SK-N-SH treated with all-trans-retinoic acid at 6 μM for 48 hours (cell line): ENCODE measurements around the gene GPR148.

Experiments used
- ATAC-seq: fragments of 200-7000 bp; cut with Tn5 transposase; 3 replicates; pipeline ENCODE4 v1.9.1; 2020; ENCODE audit warnings: mild to moderate bottlenecking, moderate library complexity
- ARNTL ChIP-seq: fragments of 450-650 bp; formaldehyde crosslinking; IDR thresholded peaks from 2 replicates; pipeline ENCODE4 v1.5.0; 2020; ENCODE audit warnings: low read depth, mild to moderate bottlenecking, moderate library complexity, borderline replicate concordance
- BACH2 ChIP-seq: fragments of 250-450 bp; sonication (Bioruptor Pico); IDR thresholded peaks from 2 replicates; pipeline ENCODE4 v1.9.0; 2021; ENCODE audit warnings: mild to moderate bottlenecking, borderline replicate concordance
- CSDC2 ChIP-seq: fragments of 250-450 bp; sonication (Bioruptor Pico); IDR thresholded peaks from 2 replicates; pipeline ENCODE4 v1.5.0; 2020; ENCODE audit warnings: mild to moderate bottlenecking, moderate library complexity
- ESRRG ChIP-seq: fragments of 250-450 bp; sonication (Bioruptor Pico); IDR thresholded peaks from 2 replicates; pipeline ENCODE4 v1.6.1; 2021; ENCODE audit warnings: mild to moderate bottlenecking
- GLIS3 ChIP-seq: fragments of 250-450 bp; sonication (Bioruptor Pico); IDR thresholded peaks from 2 replicates; pipeline ENCODE4 v1.5.0; 2020; ENCODE audit warnings: mild to moderate bottlenecking, moderate library complexity
- ISL1 ChIP-seq: fragments of 250-450 bp; sonication (Bioruptor Pico); IDR thresholded peaks from 2 replicates; pipeline ENCODE4 v2.1.2; 2022; ENCODE audit warnings: mild to moderate bottlenecking, moderate library complexity
- OSR1 ChIP-seq: fragments of 250-450 bp; sonication (Bioruptor Pico); IDR thresholded peaks from 2 replicates; pipeline ENCODE4 v1.8.0; 2022; ENCODE audit warnings: moderate library complexity, mild to moderate bottlenecking, inconsistent platforms
- RARB ChIP-seq: fragments of 250-450 bp; sonication (Bioruptor Pico); IDR thresholded peaks from 2 replicates; pipeline ENCODE4 v1.8.0; 2021; ENCODE audit warnings: mild to moderate bottlenecking, moderate library complexity
- SNAI2 ChIP-seq: fragments of 250-450 bp; sonication (Bioruptor Pico); IDR thresholded peaks from 2 replicates; pipeline ENCODE4 v1.5.0; 2020; ENCODE audit warnings: mild to moderate bottlenecking, moderate library complexity
- TCF4 ChIP-seq: fragments of 250-450 bp; sonication (Bioruptor Pico); IDR thresholded peaks from 2 replicates; pipeline ENCODE4 v1.8.0; 2021; ENCODE audit warnings: mild to moderate bottlenecking, moderate library complexity, borderline replicate concordance
- TOX ChIP-seq: fragments of 250-450 bp; sonication (Bioruptor Pico); IDR thresholded peaks from 2 replicates; pipeline ENCODE4 v1.8.0; 2021; ENCODE audit warnings: mild to moderate bottlenecking, moderate library complexity, borderline replicate concordance
- ZC3H10 ChIP-seq: fragments of 250-450 bp; sonication (Bioruptor Pico); IDR thresholded peaks from 2 replicates; pipeline ENCODE4 v1.5.1; 2021; ENCODE audit warnings: mild to moderate bottlenecking, moderate library complexity
- ZFP30 ChIP-seq: fragments of 450-650 bp; formaldehyde crosslinking; IDR thresholded peaks from 2 replicates; pipeline ENCODE4 v1.5.0; 2022; ENCODE audit warnings: mild to moderate bottlenecking, moderate library complexity
- ZNF565 ChIP-seq: fragments of 450-650 bp; formaldehyde crosslinking; conservative IDR thresholded peaks from 2 replicates; pipeline ENCODE4 v1.5.0; 2020; ENCODE audit warnings: low read depth, mild to moderate bottlenecking, moderate library complexity
- ZNF70 ChIP-seq: fragments of 450-650 bp; formaldehyde crosslinking; IDR thresholded peaks from 2 replicates; pipeline ENCODE4 v1.5.0; 2020; ENCODE audit warnings: mild to moderate bottlenecking, moderate library complexity
- ZNF8 ChIP-seq: fragments of 450-650 bp; formaldehyde crosslinking; IDR thresholded peaks from 2 replicates; pipeline ENCODE4 v1.5.0; 2020; ENCODE audit warnings: mild to moderate bottlenecking, moderate library complexity
- TF ChIP-seq, protein P1 (sequence below): fragments of 250-450 bp; sonication (Bioruptor Pico); IDR thresholded peaks from 2 replicates; pipeline ENCODE4 v1.5.1; 2020; ENCODE audit warnings: low read depth, mild to moderate bottlenecking, moderate library complexity
- TF ChIP-seq, protein P2 (sequence below): fragments of 250-450 bp; sonication (Bioruptor Pico); IDR thresholded peaks from 2 replicates; pipeline ENCODE4 v1.8.0; 2020; ENCODE audit warnings: mild to moderate bottlenecking, moderate library complexity, borderline replicate concordance
- TF ChIP-seq, protein P3 (sequence below): fragments of 250-450 bp; sonication (Bioruptor Pico); IDR thresholded peaks from 2 replicates; pipeline ENCODE4 v1.8.0; 2021; ENCODE audit warnings: low read depth, mild to moderate bottlenecking, moderate library complexity, borderline replicate concordance

GPR148 gene

GRCh38 chr2:130720036-130720435, 8.8 kb upstream of the GPR148 start (continued):
- TF ChIP-seq, protein P1, sequence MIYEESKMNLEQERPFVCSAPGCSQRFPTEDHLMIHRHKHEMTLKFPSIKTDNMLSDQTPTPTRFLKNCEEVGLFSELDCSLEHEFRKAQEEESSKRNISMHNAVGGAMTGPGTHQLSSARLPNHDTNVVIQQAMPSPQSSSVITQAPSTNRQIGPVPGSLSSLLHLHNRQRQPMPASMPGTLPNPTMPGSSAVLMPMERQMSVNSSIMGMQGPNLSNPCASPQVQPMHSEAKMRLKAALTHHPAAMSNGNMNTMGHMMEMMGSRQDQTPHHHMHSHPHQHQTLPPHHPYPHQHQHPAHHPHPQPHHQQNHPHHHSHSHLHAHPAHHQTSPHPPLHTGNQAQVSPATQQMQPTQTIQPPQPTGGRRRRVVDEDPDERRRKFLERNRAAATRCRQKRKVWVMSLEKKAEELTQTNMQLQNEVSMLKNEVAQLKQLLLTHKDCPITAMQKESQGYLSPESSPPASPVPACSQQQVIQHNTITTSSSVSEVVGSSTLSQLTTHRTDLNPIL (CRISPR knock-in tag), result no peak
- no peak for TF ChIP-seq ZFP30
- TF ChIP-seq GLIS3, result no peak
- TF ChIP-seq CSDC2 (CRISPR knock-in tag), result no peak
- no peak for TF ChIP-seq TCF4 (CRISPR knock-in tag)
- no peak for TF ChIP-seq TOX (CRISPR knock-in tag)
- TF ChIP-seq, all 23 proteins: peak for 0

DNA sequence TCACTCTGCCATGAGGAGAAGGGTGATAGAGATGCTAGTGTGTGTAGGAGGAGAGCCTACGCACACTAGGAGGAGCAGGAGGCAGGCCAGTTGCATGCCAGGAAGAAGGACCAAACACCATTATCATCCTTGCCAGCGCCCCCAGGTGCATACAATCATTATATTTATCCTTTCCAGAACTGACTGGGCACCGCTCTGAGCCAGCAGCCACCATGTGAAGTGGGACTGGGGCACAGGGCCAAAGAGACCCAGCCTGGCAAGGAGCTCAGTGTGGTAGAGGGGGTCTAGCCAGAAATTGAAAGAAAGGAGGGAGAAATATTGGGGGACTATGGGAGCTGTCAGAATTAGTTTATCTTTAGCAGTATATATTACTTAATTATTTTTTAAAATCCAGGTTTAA, 8.3 kb upstream of the GPR148 start:
- no peak for ATAC-seq
- no peak for TF ChIP-seq TOX (CRISPR knock-in tag)
- TF ChIP-seq ARNTL, result no peak
- TF ChIP-seq CSDC2 (CRISPR knock-in tag), result no peak
- TF ChIP-seq TCF4 (CRISPR knock-in tag), result no peak
- TF ChIP-seq, protein P2, sequence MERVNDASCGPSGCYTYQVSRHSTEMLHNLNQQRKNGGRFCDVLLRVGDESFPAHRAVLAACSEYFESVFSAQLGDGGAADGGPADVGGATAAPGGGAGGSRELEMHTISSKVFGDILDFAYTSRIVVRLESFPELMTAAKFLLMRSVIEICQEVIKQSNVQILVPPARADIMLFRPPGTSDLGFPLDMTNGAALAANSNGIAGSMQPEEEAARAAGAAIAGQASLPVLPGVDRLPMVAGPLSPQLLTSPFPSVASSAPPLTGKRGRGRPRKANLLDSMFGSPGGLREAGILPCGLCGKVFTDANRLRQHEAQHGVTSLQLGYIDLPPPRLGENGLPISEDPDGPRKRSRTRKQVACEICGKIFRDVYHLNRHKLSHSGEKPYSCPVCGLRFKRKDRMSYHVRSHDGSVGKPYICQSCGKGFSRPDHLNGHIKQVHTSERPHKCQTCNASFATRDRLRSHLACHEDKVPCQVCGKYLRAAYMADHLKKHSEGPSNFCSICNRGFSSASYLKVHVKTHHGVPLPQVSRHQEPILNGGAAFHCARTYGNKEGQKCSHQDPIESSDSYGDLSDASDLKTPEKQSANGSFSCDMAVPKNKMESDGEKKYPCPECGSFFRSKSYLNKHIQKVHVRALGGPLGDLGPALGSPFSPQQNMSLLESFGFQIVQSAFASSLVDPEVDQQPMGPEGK (CRISPR knock-in tag), result no peak
- TF ChIP-seq ZNF8 (CRISPR knock-in tag), result no peak
- TF ChIP-seq RARB (CRISPR knock-in tag), result no peak

DNA sequence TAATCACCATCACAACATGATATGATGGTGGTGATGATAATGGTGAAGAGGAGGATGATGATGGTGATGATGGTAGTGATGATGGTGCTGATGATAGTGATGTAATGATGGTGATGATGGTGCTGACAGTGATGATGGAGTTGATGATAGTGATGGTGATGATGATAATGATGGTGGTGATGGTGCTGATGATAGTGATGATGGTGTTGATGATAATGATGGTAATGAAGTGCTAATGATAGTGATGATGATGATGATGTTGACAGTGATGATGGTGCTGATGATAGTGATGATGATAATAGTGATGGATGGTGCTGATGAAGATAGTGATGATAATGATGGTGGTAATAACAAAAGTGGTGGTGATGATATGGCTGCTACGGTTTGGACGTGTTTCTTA, 4.4 kb upstream of the GPR148 start:
- ATAC-seq, result no peak
- no peak for TF ChIP-seq ESRRG (CRISPR knock-in tag)
- TF ChIP-seq ZC3H10 (CRISPR knock-in tag), result no peak
- TF ChIP-seq ARNTL, result no peak
- TF ChIP-seq ZNF565, result no peak
- TF ChIP-seq ZNF8 (CRISPR knock-in tag), result no peak
- TF ChIP-seq, protein P3, sequence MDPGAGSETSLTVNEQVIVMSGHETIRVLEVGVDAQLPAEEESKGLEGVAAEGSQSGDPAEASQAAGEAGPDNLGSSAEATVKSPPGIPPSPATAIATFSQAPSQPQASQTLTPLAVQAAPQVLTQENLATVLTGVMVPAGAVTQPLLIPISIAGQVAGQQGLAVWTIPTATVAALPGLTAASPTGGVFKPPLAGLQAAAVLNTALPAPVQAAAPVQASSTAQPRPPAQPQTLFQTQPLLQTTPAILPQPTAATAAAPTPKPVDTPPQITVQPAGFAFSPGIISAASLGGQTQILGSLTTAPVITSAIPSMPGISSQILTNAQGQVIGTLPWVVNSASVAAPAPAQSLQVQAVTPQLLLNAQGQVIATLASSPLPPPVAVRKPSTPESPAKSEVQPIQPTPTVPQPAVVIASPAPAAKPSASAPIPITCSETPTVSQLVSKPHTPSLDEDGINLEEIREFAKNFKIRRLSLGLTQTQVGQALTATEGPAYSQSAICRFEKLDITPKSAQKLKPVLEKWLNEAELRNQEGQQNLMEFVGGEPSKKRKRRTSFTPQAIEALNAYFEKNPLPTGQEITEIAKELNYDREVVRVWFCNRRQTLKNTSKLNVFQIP (CRISPR knock-in tag), result no peak
- TF ChIP-seq, all 23 proteins: peak for 0

DNA sequence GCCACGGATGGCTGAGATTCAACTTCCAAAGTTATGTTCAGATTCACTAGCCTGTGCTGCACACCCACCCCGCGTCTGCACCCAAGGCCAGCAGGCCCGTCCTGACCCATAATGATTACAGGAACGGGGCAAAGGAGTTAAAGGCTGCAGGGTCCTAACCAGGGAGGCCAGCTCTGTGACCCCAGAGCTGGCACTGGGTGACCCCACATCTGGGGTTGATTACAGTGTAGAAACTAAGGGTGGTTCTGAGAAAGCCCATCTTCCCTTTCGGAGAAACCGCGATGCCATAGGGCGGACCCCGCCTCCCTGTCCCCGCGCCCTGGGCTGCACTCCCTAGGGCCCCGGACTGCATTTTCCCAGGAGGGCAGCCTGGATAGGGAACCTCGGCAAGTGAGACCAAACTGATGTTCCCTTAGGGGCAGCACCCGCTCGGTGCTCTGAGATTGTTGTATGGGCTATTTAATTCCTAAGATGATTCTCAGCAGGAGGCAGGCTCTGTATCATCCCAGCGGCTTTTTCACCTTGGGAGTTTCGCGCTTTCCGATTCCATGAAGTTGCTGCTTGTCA, 2.2 kb upstream of the GPR148 start:
- TF ChIP-seq GLIS3 (no peak), ZNF8 (CRISPR knock-in tag) (no peak), OSR1 (CRISPR knock-in tag) (no peak), ISL1 (CRISPR knock-in tag) (no peak)
- TF ChIP-seq, protein P2 (CRISPR knock-in tag), result no peak
- ATAC-seq, result no peak

DNA sequence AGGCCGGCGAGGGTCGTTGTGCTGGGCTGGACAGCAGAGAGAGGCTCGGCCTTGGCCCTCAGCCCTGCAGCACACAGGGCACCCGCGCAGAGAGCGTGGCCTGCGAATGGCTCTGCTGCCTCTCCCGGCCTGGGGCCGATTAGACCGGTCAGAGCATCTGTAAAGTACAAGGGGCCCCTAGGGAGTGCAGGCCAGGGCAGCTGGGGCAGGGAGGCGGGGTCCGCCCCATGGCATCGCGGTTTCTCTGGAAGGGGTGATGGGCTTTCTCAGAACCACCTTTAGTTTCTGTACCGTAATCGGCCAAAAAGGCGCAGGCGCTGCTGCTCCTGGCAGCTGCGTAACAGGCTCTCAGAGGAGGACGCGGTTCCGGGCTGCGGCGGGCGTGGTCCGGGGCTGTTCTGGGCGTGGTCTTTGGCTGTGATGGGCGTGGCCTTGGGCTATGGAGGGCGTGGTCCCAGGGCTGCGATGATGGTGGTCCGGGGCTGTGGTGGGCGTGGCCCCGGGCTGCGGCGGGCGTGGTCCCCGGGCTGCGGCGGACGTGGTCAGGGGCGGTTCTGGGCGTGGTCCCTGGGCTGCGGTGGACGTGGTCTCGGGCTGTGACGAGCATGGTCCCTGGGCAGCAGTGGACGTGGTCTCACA, 1.5 kb upstream of the GPR148 start:
- TF ChIP-seq ZNF70 (CRISPR knock-in tag) (no peak), ZNF8 (CRISPR knock-in tag) (no peak), ZFP30 (no peak), SNAI2 (CRISPR knock-in tag) (no peak), BACH2 (CRISPR knock-in tag) (no peak), TCF4 (CRISPR knock-in tag) (no peak; the same call in 1 of the 2 replicates)
- TF ChIP-seq, protein P1 (CRISPR knock-in tag), result no peak
- peak; percentile 97 for ATAC-seq
